GM18499 (cell line): Measurements from ENCODE around the gene SH3BP5L.
"Not testable (repeated sequence)": the region's sequence is repeated elsewhere in the genome, so short reads cannot be mapped to it uniquely, and the experiment has no call there.

Experiments used
- ATAC-seq: cut with Tn5 transposase; IDR thresholded peaks from one replicate; pipeline ENCODE4 v1.9.1; 2021; ENCODE audit warnings: moderate number of reproducible peaks; ENCODE audit not compliant: insufficient read depth, unreplicated experiment

SH3BP5L gene

DNA sequence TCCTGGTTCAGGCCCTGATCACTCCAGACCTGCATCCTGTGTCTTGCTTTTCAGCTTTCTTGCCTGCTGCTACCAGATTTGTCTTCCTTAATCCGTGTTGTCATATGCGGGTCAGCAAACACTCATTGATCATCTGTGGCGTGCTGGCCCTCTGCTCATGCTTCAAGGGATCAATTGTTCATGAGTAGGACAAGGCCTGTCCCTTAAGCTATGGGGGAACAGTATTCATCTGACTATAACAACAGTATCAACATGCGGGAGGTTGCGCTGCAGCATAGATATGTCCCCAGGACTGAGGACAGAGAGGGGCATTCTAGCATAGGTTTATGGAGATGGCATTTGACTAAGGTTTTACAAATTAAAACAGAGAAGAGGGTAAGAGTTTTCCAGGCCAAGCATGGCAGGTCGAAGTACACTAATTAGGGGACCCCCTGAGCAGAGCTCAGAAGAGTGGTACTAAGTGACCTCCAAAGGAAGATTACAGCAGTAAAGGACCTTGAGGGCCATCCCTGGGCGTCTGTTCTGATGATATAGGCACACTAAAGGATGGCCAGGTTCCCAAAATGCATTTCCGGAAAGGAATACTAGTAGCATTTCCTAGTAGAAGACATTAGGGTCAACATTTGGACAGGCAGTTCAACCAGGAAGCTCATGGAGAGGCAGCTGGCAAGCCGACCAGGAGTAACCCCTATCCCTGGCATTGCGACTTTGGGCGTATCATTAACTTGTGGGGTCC is 11.5 kb upstream of the SH3BP5L start:
- no peak for ATAC-seq

- ATAC-seq, result no peak
Observed at GRCh38 chr1:248834343-248834940, 8.7 kb upstream of the SH3BP5L start.

GRCh38 chr1:248831842-248832241 is 6.1 kb upstream of the SH3BP5L start:
- no peak for ATAC-seq

DNA sequence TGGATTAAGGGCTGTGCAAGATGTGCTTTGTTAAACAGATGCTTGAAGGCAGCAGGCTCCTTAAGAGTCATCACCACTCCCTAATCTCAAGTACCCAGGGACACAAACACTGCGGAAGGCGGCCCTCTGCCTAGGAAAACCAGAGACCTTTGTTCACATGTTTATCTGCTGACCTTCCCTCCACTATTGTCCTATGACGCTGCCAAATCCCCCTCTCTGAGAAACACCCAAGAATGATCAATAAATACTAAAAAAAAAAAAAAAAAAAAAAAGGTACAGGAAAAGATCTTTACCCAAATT is 5.0 kb upstream of the SH3BP5L start:
- not testable (repeated sequence) for ATAC-seq

DNA sequence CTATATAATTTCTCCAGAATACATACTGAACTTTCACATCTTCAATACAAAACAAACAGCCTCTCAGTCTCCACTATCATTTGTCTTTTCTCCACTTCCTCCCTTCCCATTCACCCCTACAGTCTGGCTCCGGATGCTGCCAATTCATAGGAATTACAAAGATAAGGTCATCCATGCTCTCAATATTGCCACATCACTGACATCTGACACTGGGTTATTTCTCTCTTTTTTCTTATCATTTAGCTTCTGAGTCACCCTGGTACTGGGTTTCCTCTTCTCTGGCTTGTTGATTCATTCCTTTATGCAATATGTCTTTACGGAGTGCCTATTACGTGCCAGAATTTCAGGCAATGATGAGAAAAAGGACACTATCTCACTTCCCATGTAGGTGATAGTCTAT is 3.1 kb upstream of the SH3BP5L start:
- ATAC-seq, result no peak

DNA sequence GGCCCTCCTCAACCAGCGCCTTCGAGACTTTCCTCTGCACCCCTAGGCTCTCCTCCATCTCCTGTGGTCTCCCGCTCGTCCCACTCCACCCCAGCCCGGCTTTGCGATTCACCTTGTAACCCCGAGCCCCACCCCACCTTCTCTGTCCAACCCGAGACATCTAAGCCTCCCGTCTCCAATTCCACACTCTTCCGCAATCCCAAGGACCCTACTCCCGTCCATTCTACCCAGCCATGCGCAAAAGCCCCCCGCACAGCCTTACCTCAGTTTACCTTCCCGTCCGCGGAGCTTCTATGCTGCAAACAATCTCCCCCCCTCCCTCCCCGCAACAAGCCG is 174 bp downstream of the SH3BP5L start:
- ATAC-seq, result no peak

GRCh38 chr1:248825136-248825535 is 579 bp downstream of the SH3BP5L start:
- no peak for ATAC-seq

DNA sequence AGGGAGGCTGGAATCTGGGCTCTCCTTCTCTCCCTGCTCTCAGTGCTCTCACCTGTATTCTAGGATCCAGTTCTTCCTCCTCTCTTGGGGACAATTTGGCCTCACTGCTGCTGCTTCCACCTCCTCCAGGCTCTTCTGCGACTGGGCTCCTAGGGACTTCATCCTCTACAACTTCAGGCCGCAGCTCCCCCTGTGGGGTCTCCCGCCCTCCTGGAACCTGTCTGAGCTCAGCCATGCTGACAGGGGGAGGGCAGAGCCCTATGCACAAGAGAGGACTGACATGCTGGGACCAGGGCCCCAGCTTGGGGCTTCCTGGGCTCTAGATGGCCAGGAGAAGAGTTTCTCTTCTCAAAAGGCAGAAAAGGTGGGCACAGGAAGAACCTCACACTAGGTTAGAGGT is 1.0 kb downstream of the SH3BP5L start:
- no peak for ATAC-seq

- no peak for ATAC-seq
Observed at GRCh38 chr1:248824301-248824700, 1.4 kb downstream of the SH3BP5L start.

DNA sequence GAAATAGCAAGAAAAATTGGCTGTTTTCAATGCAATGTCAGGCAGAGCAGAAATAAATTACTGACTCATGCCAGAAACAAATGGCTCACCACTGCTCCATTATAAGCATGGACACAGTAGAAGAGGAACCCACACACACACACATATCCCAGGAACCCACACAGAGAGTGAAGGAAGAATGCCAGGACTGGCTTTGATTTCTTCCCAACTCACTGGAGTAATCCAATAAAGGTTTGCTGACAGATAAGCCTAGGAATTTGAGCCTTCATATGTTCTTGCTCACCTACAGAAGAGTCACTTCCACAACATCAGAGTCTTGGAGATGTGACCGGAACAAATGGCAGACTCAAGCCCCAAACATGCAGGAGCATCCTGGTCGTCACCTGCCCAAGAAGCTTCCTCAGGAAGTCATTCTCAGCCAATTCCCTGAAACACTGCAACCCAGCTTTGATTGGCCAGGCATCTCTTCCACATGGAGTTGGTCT is 2.2 kb downstream of the SH3BP5L start:
- no peak for ATAC-seq

DNA sequence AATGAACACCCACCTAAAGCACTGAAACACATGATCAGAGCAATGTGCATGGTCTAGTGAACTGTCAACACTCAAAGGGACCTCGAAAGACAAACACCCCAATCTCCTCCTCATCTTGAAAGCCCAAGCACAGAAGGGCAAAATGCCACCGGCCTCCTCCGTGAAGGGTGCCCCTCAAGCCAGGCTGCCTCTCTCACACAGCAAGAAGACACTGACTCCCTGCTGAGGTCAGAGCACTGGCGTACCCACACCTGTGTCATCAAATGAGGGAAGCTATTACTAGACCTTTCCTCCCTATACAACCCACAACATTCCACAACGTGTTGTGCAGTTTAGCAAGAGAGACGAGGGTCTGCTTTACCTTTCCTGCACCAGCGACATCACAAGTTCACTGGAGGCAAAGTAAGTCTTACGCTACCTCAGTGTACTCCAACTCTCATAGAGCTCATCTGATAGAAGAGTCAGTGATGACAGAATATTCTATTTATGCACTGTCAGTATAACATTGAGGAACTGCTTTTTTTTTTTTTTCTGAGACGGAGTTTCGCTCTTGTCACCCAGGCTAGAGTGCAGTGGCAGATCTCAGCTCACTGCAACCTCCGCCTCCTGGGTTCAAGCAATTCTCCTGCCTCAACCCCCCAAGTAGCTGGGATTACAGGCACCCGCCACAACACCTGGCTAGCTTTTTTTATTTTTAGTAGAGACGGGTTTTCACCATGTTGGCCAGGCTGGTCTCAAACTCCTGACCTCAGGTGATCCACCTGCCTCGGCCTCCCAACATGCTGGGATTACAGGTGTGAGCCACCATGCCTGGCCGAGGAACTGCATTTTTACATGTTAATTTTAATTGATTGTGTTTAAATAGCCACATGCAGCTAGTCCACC is 3.3 kb downstream of the SH3BP5L start:
- peak; percentile 36 for ATAC-seq

- ATAC-seq, result no peak
Observed at GRCh38 chr1:248821641-248822040, 4.1 kb downstream of the SH3BP5L start.

GRCh38 chr1:248821101-248821500 is 4.6 kb downstream of the SH3BP5L start:
- no peak for ATAC-seq

DNA sequence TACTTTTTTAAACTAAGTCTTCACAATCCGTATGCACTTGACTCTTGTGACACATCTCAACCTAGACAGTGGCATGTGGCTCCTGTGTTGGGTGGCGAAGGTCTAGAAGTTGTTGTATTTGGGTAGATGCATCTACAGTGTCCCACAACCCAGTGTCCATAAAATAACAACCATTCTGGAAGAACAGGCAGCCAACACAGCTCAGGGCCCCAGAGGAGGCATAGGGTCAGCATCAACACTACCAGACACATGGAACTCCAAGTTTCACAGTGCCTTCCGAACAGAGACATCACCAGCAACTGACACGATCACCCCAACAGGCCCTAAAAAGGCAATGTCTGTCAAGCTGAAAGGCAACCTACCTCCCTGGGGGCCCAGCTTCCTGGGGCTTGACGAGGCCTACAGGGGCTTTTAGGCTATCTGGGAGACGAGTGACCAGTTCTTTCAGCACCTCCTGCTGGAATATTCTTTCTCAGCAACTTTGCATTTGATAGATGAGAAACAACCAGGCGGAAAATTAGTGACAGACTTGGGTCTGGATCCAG is 5.6 kb downstream of the SH3BP5L start:
- ATAC-seq, result no peak

DNA sequence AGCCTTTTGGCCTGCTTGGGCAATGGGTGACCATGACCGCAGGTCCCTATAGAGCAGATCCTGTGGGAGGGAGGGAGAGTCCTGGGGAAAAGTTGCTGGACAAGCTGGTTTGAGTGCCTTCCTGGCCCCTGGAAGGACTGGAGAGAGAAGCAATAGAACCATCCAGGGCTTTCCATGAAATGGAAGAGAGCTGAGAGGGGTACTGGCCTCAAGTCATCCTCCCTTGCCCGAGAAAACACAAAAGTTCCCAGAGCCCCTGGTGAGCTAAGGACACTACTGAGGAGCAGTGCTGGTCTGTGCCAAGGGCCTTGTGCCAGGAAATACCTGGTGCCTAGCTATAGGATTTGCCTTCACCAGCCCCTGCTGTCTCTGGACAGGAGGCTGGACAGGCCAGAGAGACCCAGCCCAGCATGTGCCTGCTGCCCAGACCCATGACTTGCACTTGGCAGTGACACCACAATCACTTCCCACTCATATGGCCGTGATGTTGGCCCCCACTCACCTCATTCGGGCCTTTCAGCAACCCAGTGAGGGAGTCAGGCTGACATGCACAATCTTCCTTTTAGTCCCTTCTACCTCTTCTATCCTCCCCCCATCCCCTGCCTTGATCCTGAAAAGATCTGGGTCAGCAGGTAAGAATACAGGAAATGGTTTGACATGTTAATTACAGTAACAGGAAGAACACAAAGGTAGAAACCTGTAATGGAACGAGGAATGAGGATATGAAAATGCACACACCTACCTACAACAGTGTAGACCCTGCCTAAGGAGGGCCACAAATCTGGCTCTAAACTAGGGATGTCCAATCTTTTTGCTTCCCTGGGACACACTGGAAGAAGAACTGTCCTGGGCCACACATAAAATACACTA is 7.0 kb downstream of the SH3BP5L start:
- ATAC-seq, result no peak

- no peak for ATAC-seq
Observed at GRCh38 chr1:248817065-248817464, 8.7 kb downstream of the SH3BP5L start.

DNA sequence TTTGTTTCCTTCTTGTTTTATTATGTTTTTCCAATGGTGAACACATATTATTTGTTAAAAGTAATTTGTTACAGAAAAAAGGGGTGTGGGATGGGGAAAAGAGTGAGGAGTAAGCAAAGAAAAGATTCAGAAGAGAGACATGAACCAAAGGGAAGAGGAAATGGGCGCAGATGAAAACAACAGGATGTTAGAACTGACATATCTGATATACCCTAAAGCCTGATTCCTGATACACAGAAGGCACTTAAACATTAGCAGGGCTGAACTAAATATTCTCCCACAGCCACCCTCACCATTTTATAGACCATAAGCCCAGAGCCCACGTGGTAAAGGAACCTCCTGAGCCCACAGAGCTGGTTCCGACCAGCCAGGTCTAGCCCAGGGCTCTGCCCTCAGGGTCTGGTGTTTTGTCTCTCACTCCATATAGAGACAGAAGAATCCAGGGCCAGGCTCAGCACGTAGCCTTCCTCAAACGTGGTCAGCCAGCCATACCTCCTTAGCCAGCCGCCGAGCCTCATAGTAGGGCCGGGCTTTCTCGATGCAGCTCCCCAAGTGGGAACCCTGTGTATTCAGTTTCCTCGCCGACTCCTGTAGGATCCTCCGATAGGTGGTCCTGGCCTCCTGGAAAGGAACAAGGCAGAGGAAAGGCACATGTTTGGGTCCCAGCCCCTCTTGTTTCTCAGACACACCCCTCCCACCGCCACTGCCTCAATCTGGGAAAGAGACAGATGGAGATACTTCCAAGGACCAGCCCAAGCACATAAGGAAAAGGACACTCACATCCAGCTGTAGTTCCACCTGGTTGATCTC is 9.5 kb downstream of the SH3BP5L start:
- no peak for ATAC-seq

- ATAC-seq, result no peak
Observed at GRCh38 chr1:248815407-248816034, 10.2 kb downstream of the SH3BP5L start.

- no peak for ATAC-seq
Observed at GRCh38 chr1:248814351-248814750, 11.4 kb downstream of the SH3BP5L start.
